B cell (primary cell): Measurements from ENCODE around the gene FBXO8. TPM values are rescaled to one million over a fixed set of nuclear protein-coding genes. Genes with fewer than 3 reads are reported as not detected.

ENCODE experiments used
- ATAC-seq: fragments of 200-7000 bp; cut with Tn5 transposase; one replicate; pipeline ENCODE4 v1.10.0; 2021; ENCODE audit warnings: low read depth, mild to moderate bottlenecking, moderate number of reproducible peaks, moderate library complexity
- CTCF ChIA-PET: fragments of 350-600 bp; sonication (Branson Sonifier 250); formaldehyde crosslinking; loops from one replicate; lab custom pipeline; 2021; ENCODE audit warnings: antibody characterized with exemption, inconsistent platforms; lab: Charles Lee
- POLR2A ChIA-PET: fragments of 350-600 bp; sonication (Branson Sonifier 250); formaldehyde crosslinking; loops from one replicate; lab custom pipeline; 2021; ENCODE audit warnings: antibody characterized with exemption; lab: Charles Lee
- DNase-seq: peaks from one replicate; pipeline ENCODE4 v3.0.0; 2013
- H2AFZ ChIP-seq: 2 replicates; pipeline ENCODE4 v1.6.1; 2012; ENCODE audit warnings: mild to moderate bottlenecking, low read depth, low read length; ENCODE audit not compliant: insufficient read depth, poor library complexity, severe bottlenecking
- H3K27ac ChIP-seq, 2 donors: 1 replicate in 1 of 2; 2 replicates in 1 of 2; pipeline ENCODE4 v1.5.1; 2012 to 2013; ENCODE audit warnings: low read length in 2 of 2, mild to moderate bottlenecking in 2 of 2, moderate library complexity in 1 of 2
- H3K27me3 ChIP-seq, 4 experiments: fragments of 200-600 bp in 1 of 4; sonication (generic) in 1 of 4; replicated peaks in 1 of 4; 1 replicate in 2 of 4; 2 replicates in 2 of 4; pipeline versions ENCODE4 v1.6.1 to v1.7.0; 2013 to 2016; ENCODE audit warnings: low read length in 3 of 4, mild to moderate bottlenecking in 2 of 4, mixed read lengths in 1 of 4, moderate library complexity in 1 of 4; ENCODE audit not compliant: insufficient read depth in 4 of 4, control insufficient read depth in 3 of 4; ENCODE audit errors: control extremely low read depth in 1 of 4
- H3K36me3 ChIP-seq, 2 experiments: replicated peaks in 1 of 2; 1 replicate in 1 of 2; 2 replicates in 1 of 2; pipeline versions ENCODE4 v1.6.1 to v1.7.1; 2013; ENCODE audit warnings: low read length in 1 of 2; ENCODE audit not compliant: insufficient read depth in 2 of 2, control insufficient read depth in 1 of 2; ENCODE audit errors: control extremely low read depth in 1 of 2, extremely low read depth in 1 of 2
- H3K4me1 ChIP-seq, 2 donors: fragments of 200-600 bp in 1 of 2; sonication (generic) in 1 of 2; 1 replicate in 1 of 2; 2 replicates in 1 of 2; pipeline versions ENCODE4 v1.5.1 to v1.6.1; 2013 to 2017; ENCODE audit warnings: low read length in 2 of 2; ENCODE audit not compliant: control insufficient read depth in 2 of 2, insufficient read depth in 2 of 2
- H3K4me2 ChIP-seq: replicated peaks from 2 replicates; pipeline ENCODE3; 2012; ENCODE audit warnings: mild to moderate bottlenecking, low read depth, low read length; ENCODE audit not compliant: poor library complexity, severe bottlenecking
- H3K4me3 ChIP-seq, 5 experiments: fragments of 200-600 bp in 1 of 5; sonication (generic) in 1 of 5; 1 replicate in 3 of 5; 2 replicates in 2 of 5; pipeline versions ENCODE4 v1.5.1 to v1.7.0; 2011 to 2016; ENCODE audit warnings: low read length in 4 of 5, mild to moderate bottlenecking in 4 of 5, low read depth in 2 of 5, control low read depth in 1 of 5, moderate library complexity in 1 of 5; ENCODE audit not compliant: insufficient read depth in 1 of 5; ENCODE audit errors: control extremely low read depth in 1 of 5, extremely low read depth in 1 of 5
- H3K79me2 ChIP-seq: fragments of 200-600 bp; sonication (generic); one replicate; pipeline ENCODE4 v1.6.0; 2016; ENCODE audit warnings: low read length; ENCODE audit not compliant: control insufficient read depth, insufficient read depth
- H3K9ac ChIP-seq: fragments of 200-600 bp; sonication (generic); 2 replicates; pipeline ENCODE4 v1.6.1; 2017; ENCODE audit warnings: mild to moderate bottlenecking, low read length, moderate library complexity
- H3K9me3 ChIP-seq, 3 donors: one replicate each; pipeline versions ENCODE4 v1.6.1 to v1.7.1; 2013; ENCODE audit warnings: low read length in 2 of 3; ENCODE audit not compliant: control insufficient read depth in 2 of 3, insufficient read depth in 1 of 3; ENCODE audit errors: control extremely low read depth in 1 of 3
- H4K20me1 ChIP-seq: 2 replicates; pipeline ENCODE4 v1.6.0; 2012; ENCODE audit warnings: mild to moderate bottlenecking, low read length; ENCODE audit not compliant: insufficient read depth, control insufficient read depth, poor library complexity, severe bottlenecking
- H3K27ac Mint-ChIP-seq: one replicate; pipeline ENCODE4 v1.8.0; 2021; ENCODE audit warnings: mixed read lengths
- H3K27me3 Mint-ChIP-seq: one replicate; pipeline ENCODE4 v1.8.0; 2021; ENCODE audit warnings: mixed read lengths
- H3K4me1 Mint-ChIP-seq: one replicate; pipeline ENCODE4 v1.8.0; 2021; ENCODE audit warnings: mixed read lengths
- H3K4me3 Mint-ChIP-seq: one replicate; pipeline ENCODE4 v1.8.0; 2021; ENCODE audit warnings: mixed read lengths
- H3K9me3 Mint-ChIP-seq: one replicate; pipeline ENCODE4 v1.8.0; 2022; ENCODE audit warnings: mixed read lengths; ENCODE audit not compliant: insufficient read depth
- EZH2 ChIP-seq: IDR thresholded peaks from 2 replicates; pipeline ENCODE4 v1.6.1; 2012; ENCODE audit warnings: borderline replicate concordance, low read depth, mild to moderate bottlenecking, moderate library complexity, low read length; ENCODE audit not compliant: insufficient read depth, poor library complexity, severe bottlenecking
- WGBS: methylation state at CpG from one replicate; pipeline ENCODE4 v1.1.5; 2013; ENCODE audit warnings: missing lambda C conversion rate; ENCODE audit not compliant: insufficient coverage; 5-methylcytosine and 5-hydroxymethylcytosine counted together
- intact Hi-C: fragments of 100-400 bp; cut with micrococcal nuclease; formaldehyde crosslinking; loops from one replicate; pipeline ENCODE4 v1.10.0; 2022
- polyA plus RNA-seq: library from polyadenylated mRNA; depleted of rRNA; stranded (reverse); fragments of >200 nt; gene quantifications from 2 replicates; pipeline ENCODE4 v1.2.3, GENCODE V29; 2012
- total RNA-seq, 2 donors: library from RNA; stranded (reverse); fragments of 120-200 nt in 1 of 2; gene quantifications; 1 replicate in 1 of 2; 2 replicates in 1 of 2; pipeline versions ENCODE4 v1.2.3 to v1.2.4, GENCODE V29; 2013 to 2022
- TF ChIP-seq, protein P1 (sequence below): fragments of 200-600 bp; IDR thresholded peaks from one replicate; pipeline ENCODE4 v1.8.0; 2022; ENCODE audit warnings: antibody characterized with exemption, mild to moderate bottlenecking

FBXO8 gene
- total and polyA plus RNA-seq, 2 donors (not counting 1 experiment from before 2014, with no cell fraction given): 11.6 to 22.4 TPM

- Histone ChIP-seq H3K36me3 (peaks cover 11 to 20% of the 10 kb centered on the region in 2 experiments), H3K4me1 (no peaks in the 10 kb centered on the region), H3K4me2 (no peak overlapping the region), H2AFZ (no peak overlapping the region), H3K9ac (no peak overlapping the region), H3K27me3 (no peaks in the 10 kb centered on the region), H3K27ac (no peak overlapping the region), H4K20me1 (no peaks in the 10 kb centered on the region), H3K9me3 (no peaks in the 10 kb centered on the region), H3K79me2 (no peaks in the 10 kb centered on the region), H3K4me3 (no peak overlapping the region)
- TF ChIP-seq, protein P1, sequence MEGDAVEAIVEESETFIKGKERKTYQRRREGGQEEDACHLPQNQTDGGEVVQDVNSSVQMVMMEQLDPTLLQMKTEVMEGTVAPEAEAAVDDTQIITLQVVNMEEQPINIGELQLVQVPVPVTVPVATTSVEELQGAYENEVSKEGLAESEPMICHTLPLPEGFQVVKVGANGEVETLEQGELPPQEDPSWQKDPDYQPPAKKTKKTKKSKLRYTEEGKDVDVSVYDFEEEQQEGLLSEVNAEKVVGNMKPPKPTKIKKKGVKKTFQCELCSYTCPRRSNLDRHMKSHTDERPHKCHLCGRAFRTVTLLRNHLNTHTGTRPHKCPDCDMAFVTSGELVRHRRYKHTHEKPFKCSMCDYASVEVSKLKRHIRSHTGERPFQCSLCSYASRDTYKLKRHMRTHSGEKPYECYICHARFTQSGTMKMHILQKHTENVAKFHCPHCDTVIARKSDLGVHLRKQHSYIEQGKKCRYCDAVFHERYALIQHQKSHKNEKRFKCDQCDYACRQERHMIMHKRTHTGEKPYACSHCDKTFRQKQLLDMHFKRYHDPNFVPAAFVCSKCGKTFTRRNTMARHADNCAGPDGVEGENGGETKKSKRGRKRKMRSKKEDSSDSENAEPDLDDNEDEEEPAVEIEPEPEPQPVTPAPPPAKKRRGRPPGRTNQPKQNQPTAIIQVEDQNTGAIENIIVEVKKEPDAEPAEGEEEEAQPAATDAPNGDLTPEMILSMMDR: no peak
- no peak for TF ChIP-seq EZH2
- POLR2A ChIA-PET: no interaction called here
- DNase-seq (no peak), ATAC-seq (no peak)
- no peak overlapping the region for H3K4me3 Mint-ChIP-seq
- no peaks in the 10 kb centered on the region for H3K27me3 Mint-ChIP-seq
- intact Hi-C loops: no loop called here
- no peaks in the 10 kb centered on the region for H3K9me3 Mint-ChIP-seq
- CTCF ChIA-PET: no interaction called here
- peaks cover 2% of the 10 kb centered on the region for H3K4me1 Mint-ChIP-seq
- WGBS: no CpG with 5 or more reads among the region's 1 CpG
- no peak overlapping the region for H3K27ac Mint-ChIP-seq
These were observed 28.1 kb downstream of the FBXO8 start for GRCh38 chr4:174255374-174255773.

- ATAC-seq: no peak
- Histone ChIP-seq H3K27me3 (no peaks in the 10 kb centered on the region), H3K4me2 (no peak overlapping the region)
These were observed 28.9 kb downstream of the FBXO8 start for GRCh38 chr4:174254613-174255012.

More at GRCh38 chr4:174254613-174255012, 28.9 kb downstream of the FBXO8 start:
- Mint-ChIP-seq H3K27me3 (no peaks in the 10 kb centered on the region), H3K27ac (no peak overlapping the region), H3K4me3 (no peak overlapping the region), H3K9me3 (no peaks in the 10 kb centered on the region), H3K4me1 (no peaks in the 10 kb centered on the region)
- Histone ChIP-seq H3K36me3 (peaks cover 11 to 20% of the 10 kb centered on the region in 2 experiments), H2AFZ (no peak overlapping the region), H3K9ac (no peak overlapping the region), H3K9me3 (no peaks in the 10 kb centered on the region), H3K4me3 (no peak overlapping the region), H3K27ac (no peak overlapping the region), H4K20me1 (no peaks in the 10 kb centered on the region), H3K4me1 (no peaks in the 10 kb centered on the region), H3K79me2 (no peaks in the 10 kb centered on the region)
- no peak for DNase-seq
- intact Hi-C loops: no loop called here
- WGBS: no CpG with 5 or more reads among the region's 1 CpG
- TF ChIP-seq, protein P1: no peak
- no peak for TF ChIP-seq EZH2
- ChIA-PET POLR2A (no interaction called here), CTCF (no interaction called here)
